Activated B cell treated with CpG ODN at 0.5 μM for 24 hours (primary cell): ENCODE data around the gene SKP1. TPM values are rescaled to one million over a fixed set of nuclear protein-coding genes. Genes with fewer than 3 reads are reported as not detected.
"Not testable (repeated sequence)": the region's sequence is repeated elsewhere in the genome, so short reads cannot be mapped to it uniquely, and the experiment has no call there.

Source experiments
- ATAC-seq: fragments of 200-7000 bp; cut with Tn5 transposase; one replicate; pipeline ENCODE4 v1.10.0; 2021; ENCODE audit warnings: low read depth, mild to moderate bottlenecking, moderate library complexity
- CTCF ChIA-PET: fragments of 350-600 bp; sonication (Branson Sonifier 250); formaldehyde crosslinking; loops from one replicate; lab custom pipeline; 2021; ENCODE audit warnings: antibody characterized with exemption; lab: Charles Lee
- POLR2A ChIA-PET: fragments of 350-600 bp; sonication (Branson Sonifier 250); formaldehyde crosslinking; loops from one replicate; lab custom pipeline; 2021; ENCODE audit warnings: antibody characterized with exemption; lab: Charles Lee
- DNase-seq: peaks from one replicate; pipeline ENCODE4 v3.0.0; 2022
- H3K27ac Mint-ChIP-seq: one replicate; pipeline ENCODE4 v1.8.0; 2020; ENCODE audit warnings: mixed read lengths
- H3K27me3 Mint-ChIP-seq: one replicate; pipeline ENCODE4 v1.8.0; 2021; ENCODE audit warnings: mixed read lengths
- H3K36me3 Mint-ChIP-seq: one replicate; pipeline ENCODE4 v1.8.0; 2021; ENCODE audit warnings: low read depth, mixed read lengths
- H3K4me1 Mint-ChIP-seq: one replicate; pipeline ENCODE4 v1.8.0; 2021; ENCODE audit warnings: mixed read lengths
- H3K4me3 Mint-ChIP-seq: one replicate; pipeline ENCODE4 v1.8.0; 2020; ENCODE audit warnings: mild to moderate bottlenecking, mixed read lengths
- H3K9me3 Mint-ChIP-seq: one replicate; pipeline ENCODE4 v1.8.0; 2020; ENCODE audit warnings: mixed read lengths
- CTCF ChIP-seq: fragments of 200-600 bp; IDR thresholded peaks from one replicate; pipeline ENCODE4 v1.8.0; 2022; ENCODE audit warnings: antibody characterized with exemption, mild to moderate bottlenecking
- intact Hi-C: fragments of 100-400 bp; cut with micrococcal nuclease; formaldehyde crosslinking; loops from one replicate; pipeline ENCODE4 v1.15.1; 2024
- total RNA-seq: library from RNA; stranded (reverse); gene quantifications from 2 replicates; pipeline ENCODE4 v1.2.3, GENCODE V29; 2022

Gene SKP1
- total RNA-seq: 193 and 211 TPM in 2 replicates

DNA sequence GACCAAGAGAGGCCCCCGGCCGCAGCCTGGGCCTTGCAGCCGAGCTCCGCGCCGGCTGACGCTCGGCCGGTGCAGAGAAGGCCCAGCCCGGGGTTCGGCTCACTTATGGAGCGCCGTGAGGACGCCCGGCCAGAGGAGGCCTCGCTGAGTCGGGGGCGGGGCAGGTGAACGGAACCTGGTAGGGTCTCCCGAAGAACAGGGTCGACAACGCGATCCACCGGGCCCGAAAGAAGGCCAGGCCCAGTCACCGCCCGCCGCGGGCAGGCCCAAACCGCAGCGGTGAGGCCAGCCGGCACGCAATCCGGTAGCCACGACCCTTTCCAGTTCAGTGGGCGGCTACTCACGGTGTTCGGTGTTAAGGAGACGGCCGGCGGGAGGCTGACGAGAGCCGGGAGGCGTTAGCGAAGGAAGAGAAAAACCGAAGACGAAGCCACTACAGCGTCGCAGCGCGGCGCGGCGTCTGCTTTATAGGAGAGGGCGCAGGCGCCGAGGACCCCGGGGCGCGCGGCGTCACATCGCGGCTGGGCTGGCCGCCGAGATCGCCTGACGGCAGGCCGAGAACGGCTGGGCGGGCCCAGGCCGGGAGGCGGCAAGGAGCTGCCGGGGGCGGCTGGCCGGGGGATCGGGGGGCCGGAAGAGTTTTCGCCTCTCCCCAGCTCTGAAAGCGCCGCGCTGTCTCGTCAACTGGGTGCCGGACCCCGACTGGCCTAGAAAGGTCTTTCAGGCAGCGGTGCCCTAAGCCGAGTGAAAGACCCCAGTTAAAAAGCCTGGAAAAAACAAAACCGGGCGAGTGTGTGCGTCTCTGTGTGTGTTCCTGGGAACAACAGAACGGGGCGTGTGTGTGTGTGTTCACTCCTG lies at the start of gene SKP1:
SKP1 (minus strand) TSS at position 440 of the 858 bp plus-strand sequence. CDS start 2,928 bp downstream, outside the sequence.
- peak within 1 kb of the TSS; percentile 96 for H3K27ac Mint-ChIP-seq
- intact Hi-C loops: loop anchor here (1.0 kb wide), 8 partner anchors 50 to 729 kb away; partner anchors contain the start of genes CAMLG, PCBD2, PPP2CA and SAR1B
- TF ChIP-seq CTCF: no peak
- H3K27me3 Mint-ChIP-seq: no peaks in the 10 kb centered on the region
- peak; percentile 91 for DNase-seq
- H3K4me1 Mint-ChIP-seq: peaks cover 26% of the 10 kb centered on the region
- peaks cover 28% of the 10 kb centered on the region for H3K36me3 Mint-ChIP-seq
- ChIA-PET CTCF (interaction anchor here (1.4 to 1.6 kb wide), 2 partner anchors 8 to 113 kb away, joined by 6 read pairs; no protein-coding TSS in a partner anchor), POLR2A (interaction anchor here (0.5 to 3.4 kb wide), 36 partner anchors 8 to 1213 kb away, joined by 3 to 53 read pairs (median 4); partner anchors contain the start of genes C5orf15, C5orf24, CAMLG and CDKL3)
- peak; percentile 86 for ATAC-seq
- peak within 1 kb of the TSS; percentile 93 for H3K4me3 Mint-ChIP-seq
- H3K9me3 Mint-ChIP-seq: no peaks in the 10 kb centered on the region

GRCh38 chr5:134225780-134226440 lies 49.2 kb upstream of the SKP1 start, which contains the start of gene PPP2CA:
Gene PPP2CA (minus strand): TSS chr5:134226073. CDS start chr5:134225861, 212 bp downstream.
- Mint-ChIP-seq H3K9me3 (no peaks in the 10 kb centered on the region), H3K27ac (peak within 1 kb of the TSS; percentile 95), H3K4me3 (peak within 1 kb of the TSS; percentile 94), H3K27me3 (no peaks in the 10 kb centered on the region), H3K36me3 (peaks cover 35% of the 10 kb centered on the region), H3K4me1 (peaks cover 50% of the 10 kb centered on the region)
- POLR2A ChIA-PET: interaction anchor here (0.5 to 3.3 kb wide), 37 partner anchors 10 to 1669 kb away, joined by 3 to 53 read pairs (median 4); partner anchors contain the start of genes C5orf24, CDKL3, HSPA4 and JADE2
- TF ChIP-seq CTCF: no peak
- intact Hi-C loops: loop anchor here (1.0 to 10.0 kb wide), 15 partner anchors 41 to 1121 kb away; partner anchors contain the start of genes CAMLG, CDKL3, DDX46 and JADE2
- DNase-seq: peak; percentile 100
- ATAC-seq: peak; percentile 79
- CTCF ChIA-PET: interaction anchor here (1.2 to 1.5 kb wide), 3 partner anchors 16 to 361 kb away, joined by 4 to 5 read pairs (median 5); no protein-coding TSS in a partner anchor

- Mint-ChIP-seq H3K4me1 (peaks cover 58% of the 10 kb centered on the region), H3K9me3 (no peaks in the 10 kb centered on the region), H3K36me3 (peaks cover 43% of the 10 kb centered on the region), H3K4me3 (peak overlapping the region; percentile 94), H3K27ac (peak overlapping the region; percentile 95), H3K27me3 (no peaks in the 10 kb centered on the region)
- CTCF ChIA-PET: interaction anchor here (1.1 to 1.5 kb wide), 4 partner anchors 15 to 362 kb away, joined by 4 to 5 read pairs (median 4); no protein-coding TSS in a partner anchor
- POLR2A ChIA-PET: interaction anchor here (0.6 to 3.3 kb wide), 27 partner anchors 9 to 1261 kb away, joined by 3 to 53 read pairs (median 4); partner anchors contain the start of genes C5orf24, HSPA4, JADE2 and PCBD2
- DNase-seq: peak; percentile 65
- TF ChIP-seq CTCF: no peak
- peak; percentile 20 for ATAC-seq
- intact Hi-C loops: loop anchor here (2.0 to 10.0 kb wide), 6 partner anchors 40 to 1120 kb away; no protein-coding TSS in a partner anchor
Measured at GRCh38 chr5:134224888-134225779, 48.4 kb upstream of the SKP1 start.

GRCh38 chr5:134223406-134224248 lies 46.9 kb upstream of the SKP1 start:
- intact Hi-C loops: loop anchor here (2.0 to 10.0 kb wide), 3 partner anchors 39 to 1119 kb away; no protein-coding TSS in a partner anchor
- peak overlapping the region; percentile 94 for H3K4me3 Mint-ChIP-seq
- H3K27me3 Mint-ChIP-seq: no peaks in the 10 kb centered on the region
- no peak for DNase-seq
- CTCF ChIA-PET: no interaction called here
- peaks cover 54% of the 10 kb centered on the region for H3K36me3 Mint-ChIP-seq
- no peak for TF ChIP-seq CTCF
- H3K27ac Mint-ChIP-seq: peak overlapping the region; percentile 65
- POLR2A ChIA-PET: interaction anchor here (2.4 kb wide), 1 partner anchor 47 kb away, joined by 9 read pairs; the partner anchor contains the start of gene SKP1
- no peaks in the 10 kb centered on the region for H3K9me3 Mint-ChIP-seq
- ATAC-seq: no peak
- peaks cover 73% of the 10 kb centered on the region for H3K4me1 Mint-ChIP-seq

DNA sequence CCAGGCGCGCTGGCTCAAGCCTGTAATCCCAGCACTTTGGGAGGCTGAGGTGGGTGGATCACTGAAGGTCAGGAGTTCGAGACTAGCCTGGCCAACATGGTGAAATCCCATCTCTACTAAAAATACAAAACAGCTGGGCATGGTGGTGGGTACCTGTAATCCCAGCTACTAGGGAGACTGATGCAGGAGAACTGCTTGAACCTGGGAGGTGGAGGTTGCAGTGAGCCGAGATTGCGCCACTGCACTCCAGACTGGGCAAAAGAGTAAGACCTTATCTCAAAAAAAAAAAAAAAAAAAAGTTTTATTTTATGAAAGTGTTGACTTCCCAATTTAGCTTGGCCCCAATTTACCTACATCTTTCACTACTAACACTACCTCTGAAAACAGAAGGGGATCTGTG lies 44.9 kb upstream of the SKP1 start:
- not testable (repeated sequence) for DNase-seq, H3K9me3 Mint-ChIP-seq, ATAC-seq, H3K27me3 Mint-ChIP-seq
- H3K4me3 Mint-ChIP-seq: peak overlapping the region; percentile 50
- POLR2A ChIA-PET: interaction anchor here (0.6 to 2.4 kb wide), 3 partner anchors 22 to 48 kb away, joined by 3 to 9 read pairs (median 8); partner anchors contain the start of gene SKP1
- H3K4me1 Mint-ChIP-seq: peaks cover 81% of the 10 kb centered on the region
- CTCF ChIA-PET: interaction anchor here (0.6 to 0.7 kb wide), 2 partner anchors 17 to 33 kb away, joined by 3 to 8 read pairs; no protein-coding TSS in a partner anchor
- H3K36me3 Mint-ChIP-seq: peaks cover 61% of the 10 kb centered on the region
- intact Hi-C loops: loop anchor here (10.0 kb wide), 1 partner anchor 1117 kb away; no protein-coding TSS in a partner anchor
- peak overlapping the region; percentile 35 for H3K27ac Mint-ChIP-seq
